ENCODE measurements around the gene MITF.
"Not testable (repeated sequence)": the region's sequence is repeated elsewhere in the genome, so short reads cannot be mapped to it uniquely, and the experiment has no call there.

Gene MITF

GRCh38 chr3:69774029-69774428 lies 34.8 kb downstream of the MITF start:
- H3K9me3 Mint-ChIP-seq: peaks cover 4 to 7% of the 10 kb centered on the region in 2 donors
- no peak overlapping the region for H3K4me3 Mint-ChIP-seq
- no peaks in the 10 kb centered on the region for H3K4me1 Mint-ChIP-seq (ENCODE audit: low read depth in 2 of 2)
- no peaks in the 10 kb centered on the region for H3K36me3 Mint-ChIP-seq (ENCODE audit: insufficient read depth)
- no peak overlapping the region for H3K27ac Mint-ChIP-seq
- no peaks in the 10 kb centered on the region for H3K27me3 Mint-ChIP-seq
- ATAC-seq (replicated peaks) (no peak), DNase-seq (no peak)

GRCh38 chr3:69775751-69776150 lies 36.5 kb downstream of the MITF start:
- no peaks in the 10 kb centered on the region for H3K36me3 Mint-ChIP-seq (ENCODE audit: insufficient read depth)
- H3K27me3 Mint-ChIP-seq: no peaks in the 10 kb centered on the region
- H3K4me3 Mint-ChIP-seq: no peak overlapping the region
- no peaks in the 10 kb centered on the region for H3K4me1 Mint-ChIP-seq (ENCODE audit: low read depth in 2 of 2)
- H3K9me3 Mint-ChIP-seq: peaks cover 4 to 7% of the 10 kb centered on the region in 2 donors
- no peak overlapping the region for H3K27ac Mint-ChIP-seq
- ATAC-seq (replicated peaks) (no peak), DNase-seq (no peak)

GRCh38 chr3:69776289-69776688 lies 37.0 kb downstream of the MITF start:
- Mint-ChIP-seq H3K27ac (no peak overlapping the region), H3K4me3 (no peak overlapping the region), H3K4me1 (ENCODE audit: low read depth in 2 of 2) (no peaks in the 10 kb centered on the region), H3K36me3 (ENCODE audit: insufficient read depth) (no peaks in the 10 kb centered on the region), H3K27me3 (no peaks in the 10 kb centered on the region), H3K9me3 (peaks cover 4 to 7% of the 10 kb centered on the region in 2 donors)
- DNase-seq (no peak), ATAC-seq (replicated peaks) (no peak)

- DNase-seq (no peak), ATAC-seq (replicated peaks) (no peak)
- Mint-ChIP-seq H3K36me3 (ENCODE audit: insufficient read depth) (no peaks in the 10 kb centered on the region), H3K27ac (no peak overlapping the region), H3K27me3 (no peaks in the 10 kb centered on the region), H3K4me1 (ENCODE audit: low read depth in 2 of 2) (no peaks in the 10 kb centered on the region), H3K4me3 (no peak overlapping the region), H3K9me3 (peaks cover 4 to 7% of the 10 kb centered on the region in 2 donors)
Measured at GRCh38 chr3:69776920-69777581, 37.8 kb downstream of the MITF start.

- H3K4me3 Mint-ChIP-seq: no peak overlapping the region
Measured at GRCh38 chr3:69777582-69777967, 38.3 kb downstream of the MITF start.

GRCh38 chr3:69781593-69781992 lies 42.3 kb downstream of the MITF start:
- Mint-ChIP-seq H3K27me3 (no peaks in the 10 kb centered on the region), H3K36me3 (ENCODE audit: insufficient read depth) (no peaks in the 10 kb centered on the region), H3K4me1 (ENCODE audit: low read depth in 2 of 2) (no peaks in the 10 kb centered on the region), H3K27ac (no peak overlapping the region), H3K9me3 (peaks cover 4 to 8% of the 10 kb centered on the region in 2 donors), H3K4me3 (no peak overlapping the region)
- DNase-seq: no peak
- no peak for ATAC-seq (replicated peaks)

More at GRCh38 chr3:69777582-69777967, 38.3 kb downstream of the MITF start:
- Mint-ChIP-seq H3K36me3 (ENCODE audit: insufficient read depth) (no peaks in the 10 kb centered on the region), H3K27ac (no peak overlapping the region), H3K27me3 (no peaks in the 10 kb centered on the region), H3K4me1 (ENCODE audit: low read depth in 2 of 2) (no peaks in the 10 kb centered on the region), H3K9me3 (peaks cover 4 to 7% of the 10 kb centered on the region in 2 donors)
- DNase-seq: no peak
- ATAC-seq (replicated peaks): no peak

- no peaks in the 10 kb centered on the region for H3K36me3 Mint-ChIP-seq (ENCODE audit: insufficient read depth)
- H3K9me3 Mint-ChIP-seq: peaks cover 6 to 8% of the 10 kb centered on the region in 2 donors
- H3K27me3 Mint-ChIP-seq: no peaks in the 10 kb centered on the region
- H3K4me3 Mint-ChIP-seq: no peak overlapping the region
- DNase-seq (no peak), ATAC-seq (replicated peaks) (no peak)
- no peak overlapping the region for H3K27ac Mint-ChIP-seq
- H3K4me1 Mint-ChIP-seq (ENCODE audit: low read depth in 2 of 2): no peaks in the 10 kb centered on the region
Measured at GRCh38 chr3:69784954-69785514, 45.8 kb downstream of the MITF start.

- Mint-ChIP-seq H3K27me3 (no peaks in the 10 kb centered on the region), H3K27ac (no peak overlapping the region), H3K9me3 (peaks cover 6 to 8% of the 10 kb centered on the region in 2 donors), H3K4me3 (no peak overlapping the region), H3K4me1 (ENCODE audit: low read depth in 2 of 2) (no peaks in the 10 kb centered on the region), H3K36me3 (ENCODE audit: insufficient read depth) (no peaks in the 10 kb centered on the region)
- ATAC-seq (replicated peaks) (no peak), DNase-seq (no peak)
Measured at GRCh38 chr3:69785769-69786320, 46.6 kb downstream of the MITF start.

GRCh38 chr3:69786854-69787253 lies 47.6 kb downstream of the MITF start:
- no peak for ATAC-seq (replicated peaks)
- no peak for DNase-seq
- Mint-ChIP-seq H3K4me3 (no peak overlapping the region), H3K4me1 (ENCODE audit: low read depth in 2 of 2) (no peaks in the 10 kb centered on the region), H3K27me3 (no peaks in the 10 kb centered on the region), H3K9me3 (peaks cover 6 to 8% of the 10 kb centered on the region in 2 donors), H3K36me3 (ENCODE audit: insufficient read depth) (no peaks in the 10 kb centered on the region), H3K27ac (no peak overlapping the region)

GRCh38 chr3:69787436-69788168 lies 48.3 kb downstream of the MITF start:
- no peaks in the 10 kb centered on the region for H3K4me1 Mint-ChIP-seq (ENCODE audit: low read depth in 2 of 2)
- H3K9me3 Mint-ChIP-seq: peaks cover 6 to 8% of the 10 kb centered on the region in 2 donors
- no peak overlapping the region for H3K4me3 Mint-ChIP-seq
- H3K27me3 Mint-ChIP-seq: no peaks in the 10 kb centered on the region
- no peak overlapping the region for H3K27ac Mint-ChIP-seq
- ATAC-seq (replicated peaks) (no peak), DNase-seq (no peak)
- no peaks in the 10 kb centered on the region for H3K36me3 Mint-ChIP-seq (ENCODE audit: insufficient read depth)

- H3K36me3 Mint-ChIP-seq (ENCODE audit: insufficient read depth): no peaks in the 10 kb centered on the region
- H3K4me3 Mint-ChIP-seq: no peak overlapping the region
- H3K27ac Mint-ChIP-seq: no peak overlapping the region
- peaks cover 0 to 2% of the 10 kb centered on the region in 2 donors for H3K9me3 Mint-ChIP-seq
- DNase-seq (no peak), ATAC-seq (replicated peaks) (no peak)
- no peaks in the 10 kb centered on the region for H3K27me3 Mint-ChIP-seq
- H3K4me1 Mint-ChIP-seq (ENCODE audit: low read depth in 2 of 2): no peaks in the 10 kb centered on the region
Measured at GRCh38 chr3:69791106-69791505, 51.8 kb downstream of the MITF start.

- Mint-ChIP-seq H3K27me3 (no peaks in the 10 kb centered on the region), H3K9me3 (peaks cover 0 to 2% of the 10 kb centered on the region in 2 donors), H3K27ac (no peak overlapping the region), H3K4me1 (ENCODE audit: low read depth in 2 of 2) (no peaks in the 10 kb centered on the region), H3K36me3 (ENCODE audit: insufficient read depth) (no peaks in the 10 kb centered on the region), H3K4me3 (no peak overlapping the region)
- no peak for DNase-seq
- ATAC-seq (replicated peaks): no peak
Measured at GRCh38 chr3:69791919-69792399, 52.7 kb downstream of the MITF start.

GRCh38 chr3:69796126-69796525 lies 56.9 kb downstream of the MITF start:
- not testable (repeated sequence) for H3K9me3 Mint-ChIP-seq; H3K4me3 Mint-ChIP-seq; ATAC-seq (replicated peaks); H3K27me3 Mint-ChIP-seq; H3K4me1 Mint-ChIP-seq (ENCODE audit: low read depth in 2 of 2); H3K36me3 Mint-ChIP-seq (ENCODE audit: insufficient read depth); H3K27ac Mint-ChIP-seq; DNase-seq

Measured in effector memory CD8-positive, alpha-beta T cell (primary cell).